GM18520 (cell line): ENCODE measurements around the gene ABCA4.

ENCODE experiments used
- ATAC-seq: cut with Tn5 transposase; IDR thresholded peaks from one replicate; pipeline ENCODE4 v1.9.1; 2021; ENCODE audit not compliant: unreplicated experiment

ABCA4 gene

GRCh38 chr1:94105581-94105952 lies 15.4 kb downstream of the ABCA4 start:
- ATAC-seq, result no peak

- no peak for ATAC-seq
These were observed 16.0 kb downstream of the ABCA4 start for GRCh38 chr1:94104776-94105580.

GRCh38 chr1:94104127-94104684 lies 16.7 kb downstream of the ABCA4 start:
- ATAC-seq, result no peak

- ATAC-seq, result no peak
These were observed 17.3 kb downstream of the ABCA4 start for GRCh38 chr1:94103608-94104007.

- no peak for ATAC-seq
These were observed 19.1 kb downstream of the ABCA4 start for GRCh38 chr1:94101613-94102525.

GRCh38 chr1:94100785-94101612 lies 19.9 kb downstream of the ABCA4 start:
- no peak for ATAC-seq

- no peak for ATAC-seq
These were observed 20.7 kb downstream of the ABCA4 start for GRCh38 chr1:94100129-94100784.

GRCh38 chr1:94099303-94099702 lies 21.6 kb downstream of the ABCA4 start:
- no peak for ATAC-seq

- no peak for ATAC-seq
These were observed 22.3 kb downstream of the ABCA4 start for GRCh38 chr1:94098585-94099111.

GRCh38 chr1:94096797-94097549 lies 24.0 kb downstream of the ABCA4 start:
- ATAC-seq, result no peak

- no peak for ATAC-seq
These were observed 25.0 kb downstream of the ABCA4 start for GRCh38 chr1:94095744-94096469.

- ATAC-seq, result no peak
These were observed 25.8 kb downstream of the ABCA4 start for GRCh38 chr1:94095112-94095637.

GRCh38 chr1:94094469-94095111 lies 26.4 kb downstream of the ABCA4 start:
- ATAC-seq, result no peak

GRCh38 chr1:94093996-94094395 lies 27.0 kb downstream of the ABCA4 start:
- no peak for ATAC-seq

GRCh38 chr1:94093396-94093795 lies 27.6 kb downstream of the ABCA4 start:
- ATAC-seq, result no peak

GRCh38 chr1:94092210-94092613 lies 28.7 kb downstream of the ABCA4 start:
- no peak for ATAC-seq

- ATAC-seq, result no peak
These were observed 30.2 kb downstream of the ABCA4 start for GRCh38 chr1:94090761-94091160.

- no peak for ATAC-seq
These were observed 33.8 kb downstream of the ABCA4 start for GRCh38 chr1:94087193-94087592.
